Bronchial epithelial cell (primary cell): Measurements from ENCODE around the gene CRACR2A. TPM values are rescaled to one million over a fixed set of nuclear protein-coding genes. Genes with fewer than 3 reads are reported as not detected.

ENCODE experiments used
- DNase-seq: peaks from one replicate; pipeline ENCODE4 v3.0.0-alpha.2; 2010; ENCODE audit warnings: low read depth
- FAIRE-seq: peaks from 2 replicates; lab custom pipeline; 2011; peaks lifted over from hg19 to GRCh38; lab: Jason Lieb, UNC
- H3K27me3 ChIP-seq: 2 replicates; pipeline ENCODE4 v1.5.1; 2011; ENCODE audit warnings: low read length; ENCODE audit not compliant: control insufficient read depth, insufficient read depth
- H3K36me3 ChIP-seq: 2 replicates; pipeline ENCODE4 v1.5.1; 2011; ENCODE audit warnings: low read length; ENCODE audit not compliant: control insufficient read depth, insufficient read depth
- H3K4me3 ChIP-seq: 2 replicates; pipeline ENCODE4 v1.5.1; 2011; ENCODE audit warnings: mild to moderate bottlenecking, low read depth, low read length, control low read depth
- total RNA-seq: library from RNA; depleted of rRNA; stranded (reverse); fragments of >200 nt; gene quantifications from 2 replicates; pipeline ENCODE4 v1.2.1, GENCODE V29; 2014
- TF ChIP-seq, protein P1 (sequence below): IDR thresholded peaks from 2 replicates; pipeline ENCODE4 v1.5.1; 2011; ENCODE audit warnings: mild to moderate bottlenecking, moderate library complexity, low read length, control low read depth, inconsistent platforms; ENCODE audit not compliant: insufficient read depth, severe bottlenecking

Gene CRACR2A
- total RNA-seq, 1 donor from 2014 or later = 1.1 TPM

DNA sequence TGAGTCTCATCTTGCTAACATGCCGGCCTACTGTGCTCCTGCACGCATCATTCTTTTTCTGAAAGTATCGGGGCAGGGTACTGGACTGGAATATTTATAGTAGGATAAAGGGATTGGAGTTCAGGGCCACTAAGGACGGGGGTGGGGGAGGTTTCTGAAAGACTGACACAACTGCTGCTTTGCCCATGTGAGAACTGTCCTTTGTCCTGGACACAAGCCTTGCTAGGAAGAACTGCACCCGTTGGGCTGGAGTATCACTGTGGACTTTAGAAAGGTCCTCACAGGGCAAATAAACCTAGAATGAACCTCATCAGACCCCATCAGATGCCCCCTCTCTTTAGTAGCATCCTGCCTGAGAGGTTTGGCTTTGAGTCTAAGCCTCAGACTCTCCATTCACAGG is 174.4 kb downstream of the CRACR2A start:
- no peak for FAIRE-seq
- no peaks in the 10 kb centered on the region for H3K27me3 ChIP-seq
- no peak overlapping the region for H3K4me3 ChIP-seq
- TF ChIP-seq, protein P1, sequence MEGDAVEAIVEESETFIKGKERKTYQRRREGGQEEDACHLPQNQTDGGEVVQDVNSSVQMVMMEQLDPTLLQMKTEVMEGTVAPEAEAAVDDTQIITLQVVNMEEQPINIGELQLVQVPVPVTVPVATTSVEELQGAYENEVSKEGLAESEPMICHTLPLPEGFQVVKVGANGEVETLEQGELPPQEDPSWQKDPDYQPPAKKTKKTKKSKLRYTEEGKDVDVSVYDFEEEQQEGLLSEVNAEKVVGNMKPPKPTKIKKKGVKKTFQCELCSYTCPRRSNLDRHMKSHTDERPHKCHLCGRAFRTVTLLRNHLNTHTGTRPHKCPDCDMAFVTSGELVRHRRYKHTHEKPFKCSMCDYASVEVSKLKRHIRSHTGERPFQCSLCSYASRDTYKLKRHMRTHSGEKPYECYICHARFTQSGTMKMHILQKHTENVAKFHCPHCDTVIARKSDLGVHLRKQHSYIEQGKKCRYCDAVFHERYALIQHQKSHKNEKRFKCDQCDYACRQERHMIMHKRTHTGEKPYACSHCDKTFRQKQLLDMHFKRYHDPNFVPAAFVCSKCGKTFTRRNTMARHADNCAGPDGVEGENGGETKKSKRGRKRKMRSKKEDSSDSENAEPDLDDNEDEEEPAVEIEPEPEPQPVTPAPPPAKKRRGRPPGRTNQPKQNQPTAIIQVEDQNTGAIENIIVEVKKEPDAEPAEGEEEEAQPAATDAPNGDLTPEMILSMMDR = no peak
- H3K36me3 ChIP-seq = no peaks in the 10 kb centered on the region
- DNase-seq = no peak

DNA sequence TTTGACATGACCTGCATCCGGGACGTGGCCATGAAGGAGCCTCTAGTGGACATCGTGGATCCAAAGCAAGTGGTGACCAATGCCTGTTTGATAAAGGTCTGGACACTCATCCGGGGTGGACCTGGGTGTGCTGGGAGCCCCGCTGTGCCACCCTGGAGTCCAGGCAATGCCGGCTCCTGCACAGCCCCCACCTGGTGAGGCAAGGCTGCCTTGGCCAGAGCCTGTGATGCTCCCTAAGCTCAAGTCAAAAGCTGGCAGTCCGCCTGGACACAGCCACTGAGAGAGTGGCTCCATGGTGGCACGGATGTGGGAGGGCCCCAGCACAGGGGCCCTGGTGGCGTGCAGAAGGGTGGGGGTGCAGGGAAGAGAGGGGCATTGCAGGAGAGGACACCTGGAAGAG is 176.0 kb downstream of the CRACR2A start:
- no peaks in the 10 kb centered on the region for H3K27me3 ChIP-seq
- TF ChIP-seq, protein P1 = no peak
- FAIRE-seq (no peak), DNase-seq (no peak)
- no peak overlapping the region for H3K4me3 ChIP-seq
- no peaks in the 10 kb centered on the region for H3K36me3 ChIP-seq

DNA sequence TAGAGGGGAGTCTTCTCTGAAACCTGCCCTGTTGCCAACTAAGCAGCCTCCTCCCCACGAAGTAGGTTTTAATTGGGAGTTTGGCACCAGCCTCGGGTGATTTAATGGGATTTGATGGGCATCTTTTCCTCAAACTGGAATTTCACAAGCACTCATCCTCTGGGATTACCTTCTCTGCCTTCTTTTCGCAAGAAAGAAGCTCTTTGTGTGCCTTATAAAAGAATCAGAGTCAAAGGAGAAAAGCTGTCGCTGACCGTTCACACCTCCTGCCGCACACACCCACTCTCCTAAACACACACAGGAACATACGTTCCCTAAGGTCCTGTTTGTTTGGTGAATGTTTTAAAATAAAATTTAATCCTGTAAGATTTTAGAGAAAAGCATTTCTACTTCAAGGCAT is 177.9 kb downstream of the CRACR2A start:
- FAIRE-seq (no peak), DNase-seq (no peak)
- TF ChIP-seq, protein P1 = no peak
- Histone ChIP-seq H3K36me3 (no peaks in the 10 kb centered on the region), H3K4me3 (no peak overlapping the region), H3K27me3 (peaks cover 3% of the 10 kb centered on the region)

DNA sequence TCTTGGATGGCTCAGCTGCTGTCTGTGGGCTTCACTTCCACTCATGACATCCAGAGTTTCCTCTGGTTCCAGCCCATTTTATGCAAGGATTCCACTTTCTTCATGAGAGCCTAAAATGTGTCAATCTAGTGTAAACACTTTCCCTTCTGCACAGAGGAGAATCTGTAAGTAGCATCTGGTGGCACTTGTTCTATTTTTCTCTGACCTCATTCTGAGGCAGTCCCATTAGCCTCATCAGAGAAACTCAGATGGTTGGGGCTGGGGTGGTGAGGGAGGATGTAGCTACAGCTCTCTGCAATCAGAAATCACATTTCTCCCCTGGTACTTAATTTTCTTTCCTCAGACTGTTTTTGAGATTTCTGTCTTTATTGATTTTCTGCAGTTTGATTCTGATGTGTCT is 180.3 kb downstream of the CRACR2A start:
- DNase-seq (no peak), FAIRE-seq (no peak)
- Histone ChIP-seq H3K4me3 (no peak overlapping the region), H3K36me3 (no peaks in the 10 kb centered on the region), H3K27me3 (peaks cover 3% of the 10 kb centered on the region)
- TF ChIP-seq, protein P1 = no peak

DNA sequence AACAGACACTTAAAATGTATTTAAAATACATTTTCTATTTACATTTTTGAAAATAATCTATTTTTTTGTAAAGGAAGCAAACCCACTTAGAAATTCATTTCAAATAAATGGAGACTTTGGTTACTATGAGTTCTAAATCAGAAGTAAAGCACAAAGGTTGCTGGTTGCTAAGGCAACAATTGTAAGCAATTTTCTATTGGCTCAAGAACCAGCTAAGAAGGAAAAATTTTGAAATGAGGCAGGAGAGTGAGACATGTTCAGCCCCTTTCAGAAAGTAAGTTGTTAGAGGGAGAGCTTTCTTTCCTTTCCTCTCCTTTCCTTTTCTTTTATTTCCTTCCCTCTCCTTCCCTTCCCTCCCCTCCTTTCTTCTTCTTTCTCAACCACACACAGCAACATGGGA is 181.2 kb downstream of the CRACR2A start:
- no peak for DNase-seq
- no peak for FAIRE-seq
- peaks cover 3% of the 10 kb centered on the region for H3K27me3 ChIP-seq

DNA sequence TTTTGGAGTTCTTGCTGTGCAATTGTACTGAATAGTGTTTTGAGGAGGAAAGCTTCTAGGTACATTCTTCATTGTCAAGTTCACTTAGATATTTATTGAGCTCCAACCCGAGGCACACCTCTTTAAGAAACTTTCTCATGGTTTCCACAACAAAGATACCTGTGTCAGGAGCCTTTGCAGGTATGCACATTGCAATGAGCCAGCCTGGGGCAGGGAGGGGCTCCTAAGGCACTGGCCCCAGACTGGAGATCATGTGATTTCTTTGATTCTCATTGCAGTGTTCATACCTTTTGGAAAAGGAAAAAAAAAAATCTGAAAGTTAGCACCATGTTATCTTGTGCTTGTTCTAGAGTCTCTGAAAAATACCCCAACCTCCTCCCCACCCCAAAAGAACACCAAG is 181.6 kb downstream of the CRACR2A start:
- Histone ChIP-seq H3K36me3 (no peaks in the 10 kb centered on the region), H3K27me3 (peaks cover 3% of the 10 kb centered on the region), H3K4me3 (no peak overlapping the region)
- DNase-seq (no peak), FAIRE-seq (no peak)
- TF ChIP-seq, protein P1 = no peak

More for the DNA sequence above, 181.2 kb downstream of the CRACR2A start:
- Histone ChIP-seq H3K36me3 (no peaks in the 10 kb centered on the region), H3K4me3 (no peak overlapping the region)
- TF ChIP-seq, protein P1 = no peak
